ENCODE data around the gene MSX2. TPM values are rescaled to one million over a fixed set of nuclear protein-coding genes. Genes with fewer than 3 reads are reported as not detected.

Gene MSX2
- total RNA-seq, 2 donors from 2014 or later = 2.0 TPM; not detected in 1

GRCh38 chr5:174693697-174694385 lies 30.5 kb upstream of the MSX2 start:
- no peak overlapping the region for H3K27ac ChIP-seq
- peaks cover 18% of the 10 kb centered on the region for H3K27me3 ChIP-seq (replicated peaks; ENCODE audit: insufficient read depth)

GRCh38 chr5:174694611-174695010 lies 29.8 kb upstream of the MSX2 start:
- no peak overlapping the region for H3K4me3 ChIP-seq
- TF ChIP-seq, protein P1, sequence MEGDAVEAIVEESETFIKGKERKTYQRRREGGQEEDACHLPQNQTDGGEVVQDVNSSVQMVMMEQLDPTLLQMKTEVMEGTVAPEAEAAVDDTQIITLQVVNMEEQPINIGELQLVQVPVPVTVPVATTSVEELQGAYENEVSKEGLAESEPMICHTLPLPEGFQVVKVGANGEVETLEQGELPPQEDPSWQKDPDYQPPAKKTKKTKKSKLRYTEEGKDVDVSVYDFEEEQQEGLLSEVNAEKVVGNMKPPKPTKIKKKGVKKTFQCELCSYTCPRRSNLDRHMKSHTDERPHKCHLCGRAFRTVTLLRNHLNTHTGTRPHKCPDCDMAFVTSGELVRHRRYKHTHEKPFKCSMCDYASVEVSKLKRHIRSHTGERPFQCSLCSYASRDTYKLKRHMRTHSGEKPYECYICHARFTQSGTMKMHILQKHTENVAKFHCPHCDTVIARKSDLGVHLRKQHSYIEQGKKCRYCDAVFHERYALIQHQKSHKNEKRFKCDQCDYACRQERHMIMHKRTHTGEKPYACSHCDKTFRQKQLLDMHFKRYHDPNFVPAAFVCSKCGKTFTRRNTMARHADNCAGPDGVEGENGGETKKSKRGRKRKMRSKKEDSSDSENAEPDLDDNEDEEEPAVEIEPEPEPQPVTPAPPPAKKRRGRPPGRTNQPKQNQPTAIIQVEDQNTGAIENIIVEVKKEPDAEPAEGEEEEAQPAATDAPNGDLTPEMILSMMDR (IDR thresholded peaks at IDR 0.05) = no peak
- peaks cover 18% of the 10 kb centered on the region for H3K27me3 ChIP-seq (replicated peaks; ENCODE audit: insufficient read depth)
- H3K27ac ChIP-seq = no peak overlapping the region
- no peaks in the 10 kb centered on the region for H3K9me3 ChIP-seq
- ATAC-seq (ENCODE audit: insufficient number of reproducible peaks, low FRiP score, low read depth) (no peak), DNase-seq (ENCODE audit: low spot score) (no peak)
- H3K4me1 ChIP-seq (ENCODE audit: control insufficient read depth in 1 of 2, low read depth in 2 of 2) = peaks cover 3 to 10% of the 10 kb centered on the region in 2 donors
- H3K36me3 ChIP-seq = no peaks in the 10 kb centered on the region

More at GRCh38 chr5:174693697-174694385, 30.5 kb upstream of the MSX2 start:
- Histone ChIP-seq H3K9me3 (no peaks in the 10 kb centered on the region), H3K36me3 (no peaks in the 10 kb centered on the region), H3K4me3 (no peak overlapping the region), H3K4me1 (ENCODE audit: control insufficient read depth in 1 of 2, low read depth in 2 of 2) (peaks cover 3 to 10% of the 10 kb centered on the region in 2 donors)
- ATAC-seq (ENCODE audit: insufficient number of reproducible peaks, low FRiP score, low read depth) (no peak), DNase-seq (ENCODE audit: low spot score) (no peak)
- TF ChIP-seq, protein P1 (IDR thresholded peaks at IDR 0.05) = no peak

DNA sequence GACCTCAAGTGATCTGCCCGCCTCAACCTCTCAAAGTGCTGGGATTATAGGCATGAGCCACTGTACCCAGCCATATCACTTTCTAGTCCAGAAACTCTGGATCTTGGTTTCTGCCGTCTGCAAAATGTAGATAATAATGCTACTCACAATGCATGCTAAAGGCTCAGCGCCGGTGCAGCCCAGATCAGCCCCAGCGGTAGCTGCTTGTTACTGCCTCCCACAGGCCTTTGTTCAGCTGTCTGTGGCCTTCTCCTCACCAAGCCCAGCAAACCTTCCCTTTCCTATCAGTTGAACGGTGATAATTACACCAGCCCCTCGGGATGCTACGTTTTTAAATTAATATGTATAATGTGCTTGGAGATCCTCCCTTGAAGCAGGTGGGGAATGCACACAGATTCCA lies 26.2 kb upstream of the MSX2 start:
- H3K4me1 ChIP-seq (ENCODE audit: control insufficient read depth in 1 of 2, low read depth in 2 of 2) = no peaks in the 10 kb centered on the region
- TF ChIP-seq, protein P1 (IDR thresholded peaks at IDR 0.05) = no peak
- no peaks in the 10 kb centered on the region for H3K9me3 ChIP-seq
- ATAC-seq (ENCODE audit: insufficient number of reproducible peaks, low FRiP score, low read depth) (no peak), DNase-seq (ENCODE audit: low spot score) (no peak)
- no peak overlapping the region for H3K27ac ChIP-seq
- H3K27me3 ChIP-seq (replicated peaks; ENCODE audit: insufficient read depth) = peaks cover 6% of the 10 kb centered on the region
- no peak overlapping the region for H3K4me3 ChIP-seq
- no peaks in the 10 kb centered on the region for H3K36me3 ChIP-seq

DNA sequence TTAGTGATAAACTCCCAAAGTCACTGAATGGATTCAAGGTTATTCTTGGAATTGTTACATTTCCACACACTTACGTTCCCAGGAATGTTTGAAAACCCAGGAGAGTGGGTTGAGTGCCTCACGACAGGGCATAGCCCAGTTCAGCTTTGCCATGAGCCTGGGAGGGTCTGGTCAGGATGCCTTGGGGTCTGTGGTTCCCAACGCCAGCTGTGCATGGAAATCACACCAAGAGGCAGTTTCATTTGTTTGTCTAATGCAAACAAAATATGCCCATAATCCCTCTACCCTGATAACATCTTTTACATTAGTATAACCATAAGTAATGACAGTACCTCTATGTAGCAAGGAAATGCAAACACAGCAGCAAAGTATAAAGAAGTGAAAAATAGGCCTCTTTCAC lies 25.3 kb upstream of the MSX2 start:
- Histone ChIP-seq H3K36me3 (no peaks in the 10 kb centered on the region), H3K4me3 (no peak overlapping the region), H3K27ac (no peak overlapping the region), H3K9me3 (no peaks in the 10 kb centered on the region), H3K4me1 (ENCODE audit: control insufficient read depth in 1 of 2, low read depth in 2 of 2) (no peaks in the 10 kb centered on the region), H3K27me3 (replicated peaks; ENCODE audit: insufficient read depth) (no peaks in the 10 kb centered on the region)
- ATAC-seq (ENCODE audit: insufficient number of reproducible peaks, low FRiP score, low read depth) (no peak), DNase-seq (ENCODE audit: low spot score) (no peak)
- TF ChIP-seq, protein P1 (IDR thresholded peaks at IDR 0.05) = no peak

GRCh38 chr5:174706997-174707572 lies 17.3 kb upstream of the MSX2 start:
- H3K27ac ChIP-seq = no peak overlapping the region
- H3K36me3 ChIP-seq = no peaks in the 10 kb centered on the region
- no peaks in the 10 kb centered on the region for H3K4me1 ChIP-seq (ENCODE audit: control insufficient read depth in 1 of 2, low read depth in 2 of 2)
- no peaks in the 10 kb centered on the region for H3K9me3 ChIP-seq
- TF ChIP-seq, protein P1 (IDR thresholded peaks at IDR 0.05) = no peak
- no peak overlapping the region for H3K4me3 ChIP-seq
- H3K27me3 ChIP-seq (replicated peaks; ENCODE audit: insufficient read depth) = no peaks in the 10 kb centered on the region
- ATAC-seq (ENCODE audit: insufficient number of reproducible peaks, low FRiP score, low read depth) (no peak), DNase-seq (ENCODE audit: low spot score) (no peak)
